Fibroblast of skin of abdomen (primary cell): ENCODE measurements around the gene SLC1A1.

Source experiments
- DNase-seq: peaks from one replicate; pipeline ENCODE4 v3.0.0-alpha.2; 2013

SLC1A1 gene

DNA sequence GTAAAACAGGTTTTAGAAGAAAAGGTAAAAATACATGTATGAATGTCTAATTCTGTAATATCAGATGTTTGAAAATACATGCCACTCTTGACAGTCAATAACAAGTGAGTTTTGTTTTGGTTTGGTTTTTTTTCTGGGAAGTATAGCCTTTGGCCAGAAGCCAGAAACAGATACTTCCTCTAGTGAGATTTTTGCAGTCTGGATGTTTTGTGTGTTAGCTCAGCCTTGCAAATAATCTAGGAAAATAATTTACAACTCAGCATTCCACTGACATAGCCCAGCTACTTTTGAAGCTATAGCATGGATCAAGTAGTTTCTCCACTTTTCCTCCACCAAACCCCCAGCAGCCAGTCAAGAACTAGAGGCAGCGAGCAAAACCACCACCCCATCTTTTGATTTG lies 56.7 kb downstream of the SLC1A1 start:
- peak; percentile 40 for DNase-seq

DNA sequence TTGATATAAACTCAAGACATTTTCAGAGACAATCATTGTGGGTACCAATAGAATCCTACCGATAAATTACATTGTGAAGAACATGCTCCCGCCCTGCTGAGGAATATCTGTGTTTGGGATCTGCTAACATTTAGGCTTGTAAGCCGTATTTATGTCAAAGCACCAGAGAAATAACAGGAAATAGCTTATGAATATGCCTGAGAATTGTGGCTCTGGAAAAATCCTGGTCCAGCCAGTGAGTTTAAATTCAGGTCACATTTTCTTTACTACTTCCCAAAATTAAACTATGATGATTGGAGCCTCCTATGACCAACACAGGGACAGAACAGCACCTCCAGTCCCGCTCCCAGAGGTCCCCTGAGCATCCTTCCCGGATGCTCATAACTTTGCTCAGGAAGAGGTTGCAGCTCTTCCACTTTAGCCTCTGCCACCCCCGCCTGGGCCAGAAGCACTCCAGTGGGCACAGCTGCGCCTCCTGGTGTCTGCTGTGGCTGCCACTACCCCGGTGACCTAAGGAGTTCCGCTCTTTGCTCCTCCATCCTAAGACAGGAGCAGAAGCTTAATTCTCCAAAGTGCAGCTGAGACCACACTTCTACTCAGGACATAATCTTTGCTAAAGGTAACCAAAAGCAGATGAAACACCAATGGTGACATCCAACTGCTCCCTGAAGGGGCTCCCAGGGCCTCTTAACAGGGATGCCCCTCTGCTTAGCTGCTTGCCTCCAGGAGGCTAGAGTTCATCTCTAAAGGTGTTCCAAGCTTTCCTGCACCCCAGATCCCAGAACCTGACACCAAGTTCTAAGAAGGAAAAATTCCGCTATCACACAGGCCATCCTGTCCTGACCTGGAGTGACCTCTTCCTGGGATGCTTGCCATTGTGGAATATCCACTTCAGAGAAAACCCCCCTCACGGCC lies 58.8 kb downstream of the SLC1A1 start:
- peak; percentile 8 for DNase-seq

DNA sequence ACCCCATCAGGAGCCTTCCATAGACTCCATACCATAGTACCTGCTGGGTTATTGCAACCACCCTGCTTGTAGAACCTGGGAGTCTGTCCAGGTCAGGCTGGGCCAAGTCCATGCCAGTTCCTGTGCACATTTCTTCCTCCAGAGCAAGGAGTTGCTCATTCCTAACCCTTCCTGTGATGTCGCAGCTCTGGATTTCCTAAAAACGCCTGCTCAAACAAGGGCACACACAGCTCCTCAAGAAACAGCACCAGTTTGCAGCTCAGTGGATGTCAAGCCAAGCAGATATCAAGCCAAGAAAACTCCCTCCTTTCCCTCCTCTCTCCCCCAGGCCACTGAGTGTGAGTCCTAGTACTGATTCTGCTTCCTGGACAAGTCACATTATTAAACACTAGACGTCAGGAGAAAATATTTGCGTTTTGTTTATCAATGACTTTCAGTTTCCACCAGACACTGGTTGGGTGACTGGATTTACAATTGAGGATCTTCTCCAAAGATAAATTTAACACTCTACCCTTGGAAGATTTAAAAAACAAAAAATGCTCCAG lies 59.6 kb downstream of the SLC1A1 start:
- DNase-seq: no peak

DNA sequence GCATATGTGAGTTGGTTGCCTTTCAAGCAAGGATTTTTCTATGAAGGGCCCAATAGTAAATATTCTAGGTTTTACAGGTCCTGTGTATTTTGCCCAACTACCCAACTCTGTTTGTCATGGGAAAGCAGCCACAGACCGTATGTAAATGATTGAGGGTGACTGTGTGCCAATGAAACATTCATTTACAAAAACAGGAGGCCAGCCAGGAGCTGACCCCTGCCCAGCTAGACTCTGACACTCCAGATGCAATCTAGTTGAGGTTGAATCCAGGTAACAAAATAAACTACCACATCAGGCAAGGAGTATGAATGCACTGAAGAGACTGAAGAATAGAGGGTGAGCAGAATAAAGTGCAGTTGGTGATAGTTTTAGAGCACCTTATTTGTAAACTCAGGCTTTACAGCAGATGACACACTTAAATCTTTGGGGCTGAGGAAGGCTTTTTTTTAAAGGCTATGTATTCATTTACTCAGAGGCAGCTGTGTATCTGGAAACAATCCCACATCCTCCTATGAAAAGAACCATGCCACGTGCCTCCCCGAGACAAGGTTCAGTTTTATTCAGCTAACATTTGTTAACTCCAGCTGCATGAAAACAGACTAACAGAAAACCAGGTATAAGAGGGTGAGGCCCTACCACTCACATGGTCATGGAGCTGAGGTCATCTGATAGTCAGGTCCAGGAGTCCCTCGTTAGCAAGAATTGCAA lies 60.7 kb downstream of the SLC1A1 start:
- DNase-seq: no peak

DNA sequence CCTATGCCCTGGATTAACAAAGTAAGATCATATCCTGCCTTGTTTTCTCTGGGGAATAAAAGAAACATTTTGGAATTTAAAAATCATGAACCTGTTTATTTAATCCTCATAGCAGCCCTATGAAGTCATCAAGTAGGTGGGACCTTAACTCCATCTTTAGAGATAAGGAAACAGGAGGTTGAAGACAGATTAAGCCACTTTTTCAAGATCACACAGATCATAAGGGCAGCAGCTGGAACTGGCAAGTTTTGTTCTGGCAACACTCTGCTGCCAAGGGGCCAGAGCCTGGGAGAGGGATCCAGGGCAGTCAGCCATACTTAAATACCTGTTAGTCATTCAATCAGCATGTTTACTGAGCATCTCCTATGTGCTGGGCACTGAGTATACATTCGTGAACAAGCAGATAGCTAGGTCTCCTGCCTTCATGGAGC lies 63.7 kb downstream of the SLC1A1 start:
- peak; percentile 22 for DNase-seq

DNA sequence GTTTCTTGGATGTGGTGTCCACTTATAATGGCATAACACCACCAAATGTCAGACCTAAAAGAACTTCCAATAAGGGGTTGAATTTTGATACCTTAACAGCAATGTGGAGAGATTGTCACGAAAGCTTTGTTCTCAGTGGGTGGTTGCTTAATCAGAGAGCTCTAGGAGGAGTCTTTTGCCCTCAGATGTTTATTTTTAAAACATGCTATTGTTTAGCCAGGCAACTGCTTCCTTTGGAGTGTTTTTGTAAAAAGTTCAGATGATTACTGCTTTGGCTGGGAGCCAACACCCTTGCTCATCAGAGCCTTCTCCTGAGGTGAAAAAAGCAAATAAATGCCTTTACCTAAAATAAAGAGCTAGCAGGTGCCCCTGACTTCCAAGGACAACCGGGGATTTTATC lies 65.0 kb downstream of the SLC1A1 start:
- DNase-seq: no peak

DNA sequence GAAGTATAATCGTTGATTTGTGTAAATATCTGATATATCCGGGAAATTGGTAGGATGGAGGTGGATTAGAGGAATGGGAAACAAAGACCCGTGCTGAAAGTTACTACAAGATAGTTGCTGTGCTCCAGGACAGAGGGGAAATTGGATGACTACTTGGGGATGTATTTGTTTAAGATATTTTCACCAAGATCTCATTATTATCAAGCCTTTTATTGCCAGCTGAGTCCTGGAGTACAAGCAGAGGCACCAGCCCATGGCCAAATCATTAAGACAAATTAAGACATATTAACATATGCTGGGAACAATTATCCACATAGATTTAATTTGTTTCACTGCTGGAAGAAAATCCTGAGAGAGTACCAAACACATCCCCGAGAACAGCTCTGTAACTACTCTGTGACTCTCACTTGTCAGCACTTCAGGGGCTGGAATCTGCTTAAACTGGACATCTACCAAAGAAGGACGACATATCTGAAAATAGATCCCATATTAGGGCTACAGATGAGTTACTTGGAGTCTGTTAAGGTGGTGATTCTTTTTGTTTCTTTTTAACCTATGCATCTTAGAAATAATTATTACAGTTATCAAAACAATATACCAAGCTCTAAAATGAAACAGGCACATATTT lies 68.2 kb downstream of the SLC1A1 start:
- DNase-seq: no peak

DNA sequence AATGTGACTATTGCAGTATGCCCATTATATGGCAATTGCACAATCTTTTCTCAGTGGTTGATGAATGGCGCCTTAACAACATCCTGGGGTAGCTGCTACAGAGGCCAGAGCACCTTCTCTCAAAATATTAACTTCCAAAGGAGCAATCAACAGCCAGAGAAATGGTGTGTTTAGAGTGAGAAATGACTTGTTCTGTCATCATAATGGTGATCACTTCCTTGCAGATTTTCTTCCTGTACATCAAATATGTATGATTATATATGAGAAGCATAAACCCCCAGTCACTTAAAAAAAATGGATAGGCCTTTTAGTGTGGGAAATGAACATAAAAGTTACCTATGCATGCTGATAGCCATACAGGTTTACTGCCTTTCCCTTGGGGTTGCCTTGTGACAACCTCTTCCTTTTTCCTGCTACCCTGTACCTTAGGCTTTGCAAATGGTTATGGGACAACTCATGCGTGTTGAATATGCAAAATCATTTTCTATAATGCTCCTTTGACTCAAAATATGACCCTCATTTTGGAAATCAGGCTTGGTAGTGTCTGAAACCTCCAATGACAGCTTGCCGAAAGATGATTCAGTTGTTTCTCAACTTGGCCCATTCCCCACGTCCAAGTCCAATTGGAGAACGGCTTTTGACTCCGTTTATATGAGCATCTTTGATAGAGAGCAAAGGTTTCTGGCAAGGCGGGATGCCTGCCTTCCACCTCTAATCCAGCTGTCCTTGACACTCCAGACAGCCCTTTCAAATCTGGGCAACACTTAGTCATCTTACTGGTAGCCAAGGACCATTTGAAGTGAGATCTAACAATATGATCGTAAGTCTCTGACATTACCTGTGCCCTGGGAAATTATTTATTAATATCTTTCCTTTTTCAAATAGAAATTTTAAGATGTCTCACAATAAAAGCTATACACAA lies 69.3 kb downstream of the SLC1A1 start:
- no peak for DNase-seq

DNA sequence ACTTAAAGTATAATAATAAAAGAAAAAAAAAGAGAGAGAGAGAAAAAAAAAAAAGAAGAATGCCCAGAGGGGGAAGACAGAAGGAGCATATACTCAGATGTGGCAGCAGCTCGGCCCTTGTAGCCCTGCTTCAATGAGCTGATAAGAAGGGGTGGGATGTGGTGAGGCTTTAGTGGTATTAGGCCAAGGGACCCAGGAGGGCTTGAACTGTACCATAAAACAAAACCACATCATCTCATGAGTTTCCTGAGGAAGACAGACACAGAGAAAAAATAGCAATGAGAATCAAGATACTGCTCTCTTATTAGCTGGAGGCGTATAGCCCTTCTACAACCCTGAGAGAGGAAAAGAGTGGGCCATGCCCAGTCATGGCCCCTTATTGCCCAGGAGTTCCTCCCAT lies 72.8 kb downstream of the SLC1A1 start:
- no peak for DNase-seq

DNA sequence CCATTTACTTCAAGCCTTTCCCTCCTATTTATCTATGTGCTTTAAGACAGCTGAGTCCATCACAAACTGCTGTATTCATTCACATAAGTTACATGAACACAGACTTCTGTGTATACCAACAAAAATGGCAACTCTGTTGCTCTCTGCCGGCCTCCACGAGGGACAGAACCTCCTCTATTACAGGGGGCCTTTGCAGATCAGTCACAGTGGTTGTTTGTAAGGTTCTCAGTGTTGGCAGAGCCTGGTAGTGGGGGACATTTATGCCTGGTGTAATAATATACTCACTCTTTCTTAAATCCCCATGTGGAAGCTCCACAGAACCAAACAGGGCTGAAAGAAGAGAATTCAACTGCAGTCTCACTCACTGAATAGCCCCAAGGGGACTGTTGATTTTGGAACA lies 76.5 kb downstream of the SLC1A1 start:
- no peak for DNase-seq

DNA sequence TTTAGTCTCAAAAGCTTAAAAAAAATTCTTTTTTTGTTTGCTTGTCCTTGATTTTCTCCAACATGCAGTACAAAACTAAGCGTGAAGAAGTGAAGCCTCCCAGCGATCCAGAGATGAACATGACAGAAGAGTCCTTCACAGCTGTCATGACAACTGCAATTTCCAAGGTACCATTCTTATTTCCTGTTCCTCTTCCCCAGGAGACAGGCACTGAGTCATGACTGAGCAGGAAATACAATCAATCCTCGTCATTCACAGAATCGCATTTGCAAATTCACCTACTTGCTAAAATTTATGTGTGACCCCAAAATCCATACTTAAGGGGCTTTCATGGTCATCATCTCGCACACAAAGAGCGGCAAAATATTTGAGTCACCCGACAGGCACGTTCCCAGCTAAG lies 77.3 kb downstream of the SLC1A1 start:
- no peak for DNase-seq

DNA sequence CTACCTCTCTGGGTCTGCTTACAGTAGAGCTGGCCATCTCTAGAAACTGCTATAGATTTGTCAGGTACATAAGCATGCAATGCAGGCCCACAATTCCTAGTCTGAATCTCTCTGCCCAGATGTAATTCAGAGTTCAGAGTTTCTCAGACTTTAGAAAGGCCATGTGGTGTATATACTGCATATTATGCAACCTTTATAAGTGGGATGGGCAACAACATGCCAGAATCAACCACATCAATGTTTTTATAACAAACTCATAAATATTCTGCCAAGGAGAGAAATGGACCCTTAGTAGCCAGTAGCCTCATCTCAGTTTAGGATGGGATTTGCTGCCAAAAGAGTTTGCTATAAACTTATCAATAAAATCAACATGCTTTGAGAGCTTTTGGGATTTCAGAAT lies 78.8 kb downstream of the SLC1A1 start:
- DNase-seq: no peak

DNA sequence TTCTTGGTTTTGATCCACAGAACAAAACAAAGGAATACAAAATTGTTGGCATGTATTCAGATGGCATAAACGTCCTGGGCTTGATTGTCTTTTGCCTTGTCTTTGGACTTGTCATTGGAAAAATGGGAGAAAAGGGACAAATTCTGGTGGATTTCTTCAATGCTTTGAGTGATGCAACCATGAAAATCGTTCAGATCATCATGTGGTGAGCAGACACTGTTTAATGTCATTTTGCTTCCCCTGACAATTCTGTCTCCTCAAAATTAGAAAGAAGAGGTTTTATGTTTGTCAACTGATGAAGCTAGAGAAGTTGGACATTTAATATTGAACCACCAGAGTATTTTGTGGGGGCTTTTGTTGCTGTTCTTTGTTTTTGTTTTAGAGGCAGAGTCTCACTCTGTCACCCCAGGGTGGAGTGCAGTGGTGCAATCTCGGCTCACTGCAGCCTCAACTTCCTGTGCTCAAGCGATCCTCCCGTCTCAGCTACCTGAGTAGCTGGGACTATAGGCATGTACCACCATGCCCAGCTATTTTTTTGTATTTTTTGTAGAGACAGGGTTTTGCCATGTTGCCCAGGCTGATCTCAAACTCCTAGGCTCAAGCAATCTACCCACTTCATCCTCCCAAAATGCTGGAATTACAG lies 82.0 kb downstream of the SLC1A1 start:
- no peak for DNase-seq

DNA sequence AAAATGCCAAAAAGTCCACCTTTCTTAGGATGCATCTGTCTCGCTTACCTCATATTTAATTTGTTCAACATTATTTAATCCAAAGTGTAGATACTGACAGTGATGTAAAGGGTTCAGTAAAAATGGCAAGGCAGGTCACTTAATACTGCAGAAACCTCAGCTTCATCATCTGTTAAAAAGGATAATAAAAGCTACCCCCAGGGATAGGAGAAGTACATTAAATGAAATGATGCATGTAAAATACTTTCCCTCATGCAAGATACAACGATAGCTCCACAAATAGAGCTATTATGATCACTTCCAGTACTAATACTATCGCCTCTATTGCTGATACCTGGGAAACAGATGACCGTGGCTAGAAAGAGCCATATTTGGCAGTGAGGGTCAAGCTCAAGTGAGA lies 82.9 kb downstream of the SLC1A1 start:
- no peak for DNase-seq

DNA sequence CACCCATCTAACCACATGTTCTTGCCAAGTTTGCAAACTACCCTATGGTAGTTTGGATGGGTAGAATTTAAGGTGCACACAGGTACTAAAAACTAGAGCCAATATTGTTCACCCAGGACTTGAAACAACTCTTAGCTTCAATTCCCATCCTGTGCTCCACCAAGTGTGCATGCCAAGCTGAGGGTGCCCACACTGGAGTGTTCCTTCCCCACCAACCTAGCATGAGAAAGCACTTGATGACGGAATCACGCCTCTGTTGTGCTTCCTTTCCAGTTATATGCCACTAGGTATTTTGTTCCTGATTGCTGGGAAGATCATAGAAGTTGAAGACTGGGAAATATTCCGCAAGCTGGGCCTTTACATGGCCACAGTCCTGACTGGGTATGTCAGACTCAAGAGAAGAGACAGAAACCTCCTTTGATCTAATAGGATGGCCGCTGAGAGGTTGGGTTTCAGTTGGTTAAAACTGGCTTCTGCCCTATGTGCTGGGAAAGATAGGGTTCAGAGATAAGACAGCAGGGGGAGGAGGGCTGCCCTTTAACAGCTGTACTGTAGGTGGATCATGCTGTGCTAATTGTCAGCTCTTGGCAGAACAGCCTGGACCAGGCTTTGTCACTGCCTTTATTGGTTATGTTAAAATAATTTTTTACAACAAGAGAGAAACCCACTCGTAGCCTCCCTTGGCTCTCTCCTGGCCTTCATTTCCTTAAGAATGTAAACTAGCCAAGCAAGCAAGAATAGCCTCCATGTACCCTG lies 83.5 kb downstream of the SLC1A1 start:
- no peak for DNase-seq

DNA sequence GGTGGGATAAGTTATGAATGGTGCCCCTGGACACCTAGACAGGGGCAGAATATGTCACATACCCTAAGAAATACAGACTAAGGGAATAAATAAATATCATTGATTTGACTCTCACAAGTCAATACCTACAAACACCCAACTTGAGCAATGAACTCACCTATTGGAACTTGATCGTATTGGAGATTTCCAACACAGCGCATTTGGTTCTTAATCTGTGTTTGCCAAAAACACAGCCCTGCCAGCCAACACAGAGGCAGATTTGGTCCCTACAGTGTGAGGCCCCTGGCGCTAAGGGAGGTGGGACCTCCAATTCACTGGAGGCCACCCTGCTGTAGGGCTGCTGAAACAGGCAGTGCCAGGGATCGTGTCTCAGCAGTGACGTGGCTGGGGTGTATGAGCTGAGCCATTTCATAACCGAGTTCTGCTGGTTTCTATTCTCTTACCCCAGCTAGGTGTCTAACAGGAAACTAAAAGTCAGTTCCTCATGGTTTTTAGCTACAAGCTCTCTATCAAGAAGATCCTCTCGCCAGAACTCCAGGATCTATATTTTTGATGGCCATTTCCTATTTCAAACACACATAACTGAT lies 84.5 kb downstream of the SLC1A1 start:
- DNase-seq: no peak

DNA sequence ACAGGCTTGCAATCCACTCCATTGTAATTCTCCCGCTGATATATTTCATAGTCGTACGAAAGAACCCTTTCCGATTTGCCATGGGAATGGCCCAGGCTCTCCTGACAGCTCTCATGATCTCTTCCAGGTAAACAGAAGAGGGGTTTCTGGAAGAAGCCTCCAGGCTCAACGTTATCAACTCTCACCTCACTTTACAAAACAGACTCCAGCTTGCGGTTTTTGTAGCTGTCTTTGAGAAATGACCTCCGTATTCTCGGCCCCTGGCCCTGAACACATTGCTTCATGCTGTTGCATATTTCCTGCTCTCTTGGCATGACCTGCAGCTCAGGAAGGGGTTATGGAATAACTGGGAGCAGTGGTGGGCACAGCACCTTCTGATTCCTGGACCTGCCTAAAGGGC lies 85.7 kb downstream of the SLC1A1 start:
- no peak for DNase-seq

DNA sequence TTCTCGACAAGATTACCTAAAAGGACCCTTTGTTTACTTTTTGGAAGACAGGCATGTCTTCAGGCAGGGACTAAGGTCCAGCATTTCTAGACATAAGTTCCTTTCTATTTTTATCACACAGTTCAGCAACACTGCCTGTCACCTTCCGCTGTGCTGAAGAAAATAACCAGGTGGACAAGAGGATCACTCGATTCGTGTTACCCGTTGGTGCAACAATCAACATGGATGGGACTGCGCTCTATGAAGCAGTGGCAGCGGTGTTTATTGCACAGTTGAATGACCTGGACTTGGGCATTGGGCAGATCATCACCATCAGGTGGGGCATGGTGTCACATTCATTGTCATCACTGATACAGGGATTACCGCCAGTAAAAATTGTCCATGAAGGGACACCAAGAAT lies 86.2 kb downstream of the SLC1A1 start:
- DNase-seq: no peak

DNA sequence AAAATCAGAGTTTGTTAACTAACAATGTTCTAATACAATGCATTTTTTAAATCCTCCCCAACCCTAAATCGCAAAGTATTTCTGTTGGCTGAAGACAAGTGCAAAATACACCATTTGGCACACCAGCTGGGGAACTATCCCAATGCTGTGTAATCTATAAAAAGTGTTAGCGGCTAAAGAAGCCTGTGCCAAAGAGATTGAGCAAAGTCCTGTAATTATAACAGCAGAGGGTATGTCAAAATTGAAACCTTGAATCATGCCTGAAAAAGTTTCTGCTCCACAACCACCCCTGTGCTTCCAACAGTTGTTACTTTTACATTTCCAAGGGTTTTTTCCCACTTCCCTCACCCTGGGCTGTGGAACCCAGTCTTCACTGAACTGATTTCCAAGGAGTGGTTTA lies 88.7 kb downstream of the SLC1A1 start:
- no peak for DNase-seq

DNA sequence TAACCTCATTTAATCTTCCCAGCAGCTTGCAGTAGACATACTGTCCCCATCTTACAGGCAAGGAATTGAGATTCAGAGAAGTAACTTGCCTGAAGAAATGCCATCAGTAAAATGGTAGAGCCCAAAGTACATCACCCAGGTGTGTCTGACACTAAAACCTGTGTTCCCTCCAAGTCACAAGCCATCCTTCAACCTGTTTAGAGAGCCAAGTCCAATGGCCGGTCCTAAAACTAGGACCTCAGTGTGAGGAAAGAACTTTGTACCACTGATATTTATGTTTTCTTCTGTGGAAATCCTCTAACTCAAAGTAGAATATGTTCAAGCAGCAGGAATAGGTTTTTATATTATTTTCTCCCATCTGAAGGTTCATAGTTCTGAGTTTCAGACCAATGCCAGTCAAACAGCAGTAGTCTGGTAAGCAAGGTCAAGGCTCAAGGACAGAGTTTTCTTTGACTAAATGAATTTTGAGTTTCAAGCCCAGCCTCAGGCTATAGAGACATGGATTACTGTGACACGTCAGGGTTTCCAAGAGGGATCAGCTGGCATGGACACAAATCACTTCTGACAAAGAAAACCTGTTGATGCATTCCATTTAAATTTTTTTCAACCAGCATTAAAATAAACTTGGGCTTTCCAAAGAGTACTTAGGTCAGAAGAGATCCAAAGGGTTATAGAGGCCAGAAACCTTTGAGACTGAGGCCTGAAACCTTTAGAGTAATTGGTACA lies 90.9 kb downstream of the SLC1A1 start:
- no peak for DNase-seq
